G401.6 (cell line): ENCODE measurements around the gene STKLD1.

ENCODE experiments used
- FAIRE-seq: peaks from 2 replicates; lab custom pipeline; 2012; peaks lifted over from hg19 to GRCh38; lab: Jason Lieb, UNC

Gene STKLD1

DNA sequence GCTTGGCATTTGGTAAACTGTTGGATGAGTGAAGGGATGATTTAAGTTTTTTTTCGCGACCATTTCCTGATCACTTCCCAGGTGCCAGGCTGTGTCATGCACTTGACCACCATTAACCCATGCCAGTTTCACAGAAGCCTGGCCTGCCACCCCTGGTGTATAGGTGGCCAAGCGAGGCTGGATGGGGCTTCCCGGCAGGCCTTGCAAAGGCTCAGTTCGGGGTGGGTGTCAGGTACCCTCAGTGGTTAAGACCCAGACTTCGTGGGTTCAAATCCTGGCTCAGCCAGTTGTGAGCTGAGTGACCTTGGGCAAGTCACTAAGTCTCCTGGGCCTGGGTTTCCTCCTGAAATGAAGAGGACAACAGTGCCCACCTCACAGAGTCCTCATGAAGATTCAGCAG is 30.6 kb upstream of the STKLD1 start:
- FAIRE-seq = no peak

DNA sequence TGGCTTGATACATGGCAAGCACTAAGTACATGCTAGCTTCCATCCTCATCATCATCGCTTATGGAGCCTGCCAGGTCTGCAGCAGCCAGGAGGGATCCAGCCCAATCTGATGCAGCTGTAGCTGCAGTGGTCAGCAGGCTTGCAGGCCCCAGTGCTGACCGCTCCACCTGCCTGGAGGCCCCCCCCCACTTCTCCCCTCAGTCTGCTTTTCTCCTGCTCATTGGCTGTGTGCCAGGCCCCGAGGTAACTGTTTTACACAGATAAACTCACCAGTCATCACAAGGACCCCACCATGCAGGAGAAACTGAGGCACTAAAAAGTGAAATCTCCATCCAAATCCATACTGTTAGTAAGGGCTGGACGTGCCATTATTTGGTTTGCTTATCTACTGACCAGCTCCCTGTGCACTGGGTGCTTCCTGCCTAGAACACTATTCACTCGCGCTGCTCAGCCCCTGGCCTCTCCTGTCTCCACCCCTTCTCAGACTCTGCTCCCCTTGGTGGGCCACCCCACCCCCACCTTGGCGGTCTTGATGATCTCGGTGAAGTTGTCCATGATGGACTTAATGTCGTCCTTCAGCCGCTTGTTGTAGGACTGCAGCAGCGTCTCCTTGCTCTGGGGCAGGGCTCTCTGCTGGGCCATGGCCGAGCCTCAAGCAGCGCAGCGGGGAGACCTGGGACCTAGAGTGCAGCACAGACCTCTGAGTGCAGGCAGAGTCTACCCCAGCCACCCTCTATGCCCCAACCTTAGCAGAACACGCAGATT is 30.0 kb upstream of the STKLD1 start:
- FAIRE-seq = no peak

DNA sequence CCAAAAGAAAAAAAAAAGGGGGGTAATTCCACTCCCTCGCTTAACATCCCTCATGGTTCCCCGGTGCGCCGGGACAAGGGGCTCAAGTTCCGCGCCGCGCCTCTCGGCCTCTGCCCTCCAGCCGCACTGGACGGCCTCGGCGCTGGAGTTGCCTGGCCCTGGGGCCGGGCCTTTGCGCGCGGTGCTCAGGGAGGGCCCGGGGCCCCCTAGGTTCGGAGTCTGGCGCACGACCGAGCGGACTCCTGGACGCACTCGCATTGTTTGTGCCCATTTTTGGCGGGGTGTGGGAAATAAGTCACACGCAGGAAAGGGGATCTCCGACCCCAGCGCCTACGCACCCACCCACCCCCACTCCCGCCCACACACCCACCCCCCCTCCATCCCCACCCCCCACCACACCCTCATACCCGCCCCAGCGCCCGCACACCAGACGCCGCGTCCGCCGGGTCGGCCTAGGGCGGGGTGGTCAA is 28.6 kb upstream of the STKLD1 start:
- FAIRE-seq = no peak

DNA sequence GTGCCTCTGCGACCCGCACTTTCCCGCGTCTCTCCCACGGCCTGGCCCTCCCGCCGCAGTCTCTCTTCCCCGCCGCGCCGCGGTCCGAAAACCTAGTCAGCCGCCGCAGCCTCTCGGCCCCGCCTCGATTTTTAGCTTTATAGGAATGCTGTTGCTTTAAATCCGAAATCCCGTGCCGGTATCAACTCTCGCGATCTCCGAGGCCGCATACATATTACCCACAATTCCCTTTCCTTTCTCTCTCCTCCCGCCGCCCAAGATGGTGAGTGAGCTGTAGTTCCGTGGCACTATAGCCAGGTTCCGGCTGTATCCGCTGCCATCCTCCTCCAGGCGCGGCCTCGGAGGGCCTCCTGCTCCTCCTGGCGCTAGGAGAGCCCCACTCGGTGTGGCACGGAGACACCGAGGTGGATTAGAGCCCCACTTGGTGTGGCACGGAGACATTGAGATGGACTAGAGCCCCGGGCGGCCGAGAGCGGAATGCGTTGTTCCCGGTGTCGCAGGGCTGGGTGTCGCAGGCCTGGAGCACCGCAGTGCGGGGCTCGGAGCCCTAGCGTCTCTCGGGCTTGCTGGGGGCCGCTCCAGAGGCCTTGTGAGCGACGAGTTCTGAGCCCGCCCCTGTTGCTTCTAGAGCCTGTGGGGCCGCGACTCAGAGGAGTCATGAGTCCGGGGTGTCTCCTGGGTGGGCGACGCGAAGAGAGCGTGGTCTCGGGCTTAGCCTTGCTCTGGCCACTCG is 28.0 kb upstream of the STKLD1 start, which contains the start of the genes MED22 and RPL7A:
Gene MED22, minus strand, starts transcription at position 147 of the 733 bp plus-strand sequence. CDS start 1,469 bp downstream, outside the sequence.
Gene RPL7A, plus strand, starts transcription at position 234 of the 733 bp plus-strand sequence. Its CDS starts 26 bp downstream, at position 260.
- FAIRE-seq = peak; percentile 34

DNA sequence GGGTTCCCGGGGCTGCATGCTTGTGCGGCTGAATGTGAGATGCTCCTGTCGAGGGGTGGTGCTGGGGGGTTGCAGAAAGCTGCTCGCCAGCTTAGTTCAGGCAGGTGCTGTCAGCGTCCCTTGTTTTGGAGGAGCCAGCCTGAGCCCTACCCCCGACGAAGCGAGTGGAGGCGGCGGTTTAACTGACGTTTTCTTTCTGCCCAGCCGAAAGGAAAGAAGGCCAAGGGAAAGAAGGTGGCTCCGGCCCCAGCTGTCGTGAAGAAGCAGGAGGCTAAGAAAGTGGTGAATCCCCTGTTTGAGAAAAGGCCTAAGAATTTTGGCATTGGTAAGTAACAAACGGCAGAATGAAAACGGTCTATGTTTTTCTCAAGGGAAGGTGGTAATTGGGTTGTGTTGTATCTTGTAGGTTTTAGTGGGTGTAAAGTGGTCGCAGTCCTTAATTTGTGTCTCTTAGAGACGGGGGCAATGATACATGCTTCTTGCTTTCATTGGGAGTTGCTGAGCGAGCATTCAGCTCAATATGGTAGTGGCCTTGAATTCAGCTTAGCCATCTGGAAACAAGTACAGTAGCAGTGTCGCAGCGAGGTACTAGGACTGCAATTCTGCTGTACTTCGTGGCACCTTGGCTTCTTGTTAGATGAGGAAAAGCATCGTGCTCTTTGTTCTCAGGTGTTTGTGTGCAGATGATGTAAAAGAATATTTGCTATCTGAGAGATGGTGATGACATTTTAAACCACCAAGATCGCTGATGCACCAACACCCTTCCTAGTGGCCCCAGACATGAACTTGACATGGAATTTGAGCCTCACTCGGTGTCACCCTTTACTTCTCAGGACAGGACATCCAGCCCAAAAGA is 27.2 kb upstream of the STKLD1 start:
- no peak for FAIRE-seq

DNA sequence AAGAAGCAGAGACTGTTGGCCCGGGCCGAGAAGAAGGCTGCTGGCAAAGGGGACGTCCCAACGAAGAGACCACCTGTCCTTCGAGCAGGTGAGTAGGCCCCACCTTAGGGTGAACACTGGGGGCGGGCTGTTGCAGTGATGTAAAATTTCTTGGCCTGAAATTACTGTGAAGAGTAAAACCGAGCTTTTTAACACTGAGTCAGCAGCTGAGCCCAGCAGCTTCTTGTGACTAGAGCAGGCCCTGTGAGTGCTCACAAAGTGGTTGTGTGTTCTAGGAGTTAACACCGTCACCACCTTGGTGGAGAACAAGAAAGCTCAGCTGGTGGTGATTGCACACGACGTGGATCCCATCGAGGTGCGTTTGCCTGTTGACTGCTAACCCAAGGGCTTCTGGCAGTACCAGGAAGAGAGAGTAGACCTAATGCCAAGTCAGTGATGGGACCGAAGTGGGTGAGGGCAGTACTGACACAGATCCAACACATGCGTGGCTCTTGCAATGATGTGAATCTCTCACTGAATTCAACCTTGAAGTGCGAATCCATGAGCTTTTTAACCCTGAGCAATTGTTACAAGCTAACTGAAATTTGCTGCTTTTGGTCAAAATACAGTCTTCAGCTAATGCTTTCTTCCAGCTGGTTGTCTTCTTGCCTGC is 26.1 kb upstream of the STKLD1 start:
- no peak for FAIRE-seq

DNA sequence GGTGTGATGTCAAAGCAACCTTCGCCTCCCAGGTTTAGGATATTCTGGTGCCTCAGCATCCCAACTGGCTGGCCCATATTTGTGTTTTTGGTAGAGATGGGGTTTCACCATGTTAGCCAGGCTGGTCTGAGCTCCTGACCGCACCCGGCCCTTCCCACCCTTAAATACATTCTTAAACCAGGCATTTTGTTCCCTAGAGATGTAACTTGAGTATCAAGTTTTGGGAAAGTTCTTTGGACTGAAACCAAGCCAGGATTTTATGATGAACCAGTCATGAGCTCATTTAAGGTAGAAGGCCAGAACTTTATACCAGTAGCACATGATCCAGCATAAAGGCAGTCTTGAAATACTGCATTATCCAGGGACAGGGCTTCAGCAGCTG is 24.6 kb upstream of the STKLD1 start:
- no peak for FAIRE-seq

DNA sequence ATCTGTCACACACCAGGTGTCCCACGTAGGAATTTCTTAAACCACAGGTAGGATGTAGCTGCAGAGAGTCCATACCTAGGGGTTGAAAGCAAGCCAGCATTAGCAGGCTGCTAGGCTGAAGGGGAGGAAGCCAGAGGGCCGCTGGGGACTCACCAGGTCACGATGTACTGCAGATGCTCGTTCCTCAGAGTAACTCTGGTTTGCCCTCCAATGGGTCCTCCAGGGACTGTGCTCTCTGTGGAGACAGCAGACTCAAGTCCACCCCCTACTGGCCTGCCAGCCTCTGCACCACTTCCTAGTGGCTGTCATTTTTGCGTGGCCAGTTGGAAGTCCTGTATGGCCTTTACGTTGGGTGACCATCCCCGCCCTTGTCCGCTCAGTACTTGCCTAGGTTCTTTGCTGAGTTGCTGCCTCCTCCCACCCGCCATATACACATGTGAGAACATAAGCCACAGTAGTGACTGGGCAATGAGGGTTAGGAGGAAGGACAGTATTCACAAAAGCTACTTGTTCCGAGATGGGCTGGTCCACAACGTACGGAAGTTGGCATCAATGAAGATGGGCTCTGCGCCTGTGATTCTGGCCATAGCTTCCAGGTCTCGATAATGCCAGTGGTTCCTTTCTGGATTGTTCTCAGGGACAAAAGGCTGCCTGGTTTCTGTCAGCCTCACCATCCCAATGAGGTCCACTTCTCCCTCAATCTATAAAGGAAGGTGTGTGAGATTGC is 24.1 kb upstream of the STKLD1 start:
- peak; percentile 40 for FAIRE-seq

DNA sequence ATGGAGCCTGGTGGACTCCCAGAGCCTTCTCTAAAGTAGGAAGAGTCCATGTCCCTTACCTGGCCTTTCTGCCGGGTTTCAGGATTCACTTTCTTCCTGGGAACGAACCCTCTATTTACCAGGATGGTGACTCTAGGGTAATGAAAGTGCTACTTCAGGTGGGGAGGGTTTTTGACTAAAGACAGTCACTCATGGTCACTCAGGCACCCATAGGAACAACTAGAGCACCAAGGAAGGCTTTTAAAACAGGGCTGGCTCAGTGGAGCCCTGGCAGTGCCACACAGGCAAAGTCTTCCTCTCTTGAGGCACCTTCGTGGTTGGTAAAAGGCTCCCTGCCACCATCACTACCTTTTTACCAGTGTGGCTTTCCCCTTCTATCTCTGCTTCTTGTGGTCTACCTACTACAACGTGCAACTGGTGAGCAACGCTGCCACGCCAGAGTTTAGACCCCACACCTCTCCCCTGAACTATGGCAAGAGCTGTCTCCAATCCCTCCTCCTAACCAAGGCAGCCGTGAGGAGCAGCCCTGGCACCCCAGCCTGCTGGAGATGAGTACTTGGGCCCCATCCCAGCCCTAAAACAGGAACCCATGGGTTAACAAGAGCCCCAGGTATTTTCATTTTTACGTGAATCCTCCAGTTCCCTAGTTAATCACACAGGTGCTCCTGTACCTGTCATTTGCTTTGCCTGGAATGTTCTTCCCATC is 23.4 kb upstream of the STKLD1 start:
- no peak for FAIRE-seq

DNA sequence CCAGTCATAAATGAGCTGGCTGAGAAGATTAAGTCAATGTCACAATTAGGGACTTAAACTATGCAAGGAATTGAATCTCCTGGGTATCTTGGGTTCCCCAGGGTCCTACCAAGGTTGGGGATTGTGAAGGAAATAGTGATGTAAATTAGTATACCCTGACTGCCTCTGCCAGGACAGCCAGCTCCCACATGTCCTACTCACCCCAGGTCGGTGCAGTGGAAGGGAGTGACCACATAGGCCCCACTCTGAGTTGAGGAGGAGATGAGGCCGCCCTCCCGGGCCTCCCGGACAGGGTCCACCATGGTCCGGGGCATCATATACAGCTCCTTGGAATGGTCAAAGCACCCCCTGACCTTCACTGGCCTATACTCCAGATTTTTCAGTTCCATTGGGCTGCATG is 22.6 kb upstream of the STKLD1 start:
- FAIRE-seq = no peak

DNA sequence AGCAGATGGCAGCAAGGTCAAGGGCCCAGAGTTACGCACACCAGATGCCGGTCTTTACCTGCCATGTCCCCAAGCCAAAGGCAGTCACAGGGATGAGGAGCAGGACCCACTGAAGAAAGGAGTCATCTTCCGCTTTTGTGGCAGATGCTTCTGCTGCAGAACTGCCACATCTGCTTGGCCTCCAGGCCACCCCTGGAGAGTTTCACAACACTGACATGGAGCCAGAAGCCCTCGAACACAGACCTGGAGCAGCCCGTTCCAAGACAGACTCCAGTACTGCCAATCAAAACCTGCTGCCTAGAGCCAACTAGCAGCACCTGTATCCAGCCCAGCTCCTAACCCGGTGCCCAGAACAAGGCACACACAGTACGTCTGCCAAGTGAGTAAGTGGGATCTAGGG is 21.4 kb upstream of the STKLD1 start:
- FAIRE-seq = no peak

DNA sequence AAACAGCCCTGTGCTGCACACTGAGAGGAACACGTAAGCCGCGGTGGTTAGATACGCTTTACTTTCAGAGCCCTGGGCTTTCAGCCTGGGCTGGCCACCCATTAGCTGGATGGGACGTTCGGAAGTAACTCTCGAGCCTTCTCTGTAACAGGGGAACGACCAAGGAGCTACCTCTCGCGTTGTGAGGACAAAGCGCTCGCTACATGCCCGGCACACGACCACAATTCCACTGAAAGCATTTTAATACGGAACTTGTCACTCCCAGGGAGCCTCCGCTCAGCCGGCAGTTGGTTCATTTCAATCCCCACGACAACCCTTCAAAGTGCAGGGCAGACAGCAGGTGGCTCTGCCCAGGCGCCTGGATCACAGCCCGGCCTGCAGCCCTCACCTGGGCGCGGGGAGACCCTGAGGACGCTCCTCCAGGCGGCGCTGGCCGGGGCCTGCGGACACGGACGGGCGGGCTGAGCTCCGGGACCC is 20.2 kb upstream of the STKLD1 start:
- FAIRE-seq = peak; percentile 48

DNA sequence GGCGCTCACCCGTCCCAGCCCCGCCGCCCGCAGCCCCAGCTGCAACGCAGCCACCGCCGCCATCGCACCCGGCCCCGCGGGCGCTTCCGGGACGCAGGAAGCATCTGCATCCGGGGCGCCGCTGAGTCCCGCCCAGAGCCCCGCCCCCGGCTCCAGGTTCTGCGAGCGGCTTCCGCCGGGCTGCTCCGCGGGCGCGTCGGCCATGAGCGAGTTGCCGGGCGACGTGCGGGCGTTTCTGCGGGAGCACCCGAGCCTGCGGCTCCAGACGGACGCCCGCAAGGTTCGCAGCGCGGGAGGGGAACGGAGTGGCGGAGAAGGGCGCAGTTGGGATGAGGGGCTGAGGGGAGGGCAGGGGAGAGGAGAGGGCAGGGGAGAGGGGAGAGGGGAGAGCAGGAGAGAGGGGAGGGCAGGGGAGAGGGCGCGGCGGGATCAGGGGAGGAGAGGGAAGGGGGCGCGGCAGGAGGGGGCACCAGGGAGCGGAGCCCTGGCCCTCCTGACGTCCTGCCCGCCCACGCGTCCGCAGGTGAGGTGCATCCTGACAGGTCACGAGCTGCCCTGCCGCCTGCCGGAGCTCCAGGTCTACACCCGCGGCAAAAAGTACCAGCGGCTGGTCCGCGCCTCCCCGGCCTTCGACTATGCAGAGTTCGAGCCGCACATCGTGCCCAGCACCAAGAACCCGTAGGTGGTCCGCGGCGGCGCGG is 19.6 kb upstream of the STKLD1 start, which contains the start of the genes SURF1 and SURF2:
Gene SURF1, minus strand, starts transcription at position 97 of the 701 bp plus-strand sequence. Its CDS starts 34 bp downstream, at position 63.
Gene SURF2, plus strand, starts transcription at position 160 of the 701 bp plus-strand sequence. Its CDS starts 43 bp downstream, at position 203.
- FAIRE-seq = no peak

DNA sequence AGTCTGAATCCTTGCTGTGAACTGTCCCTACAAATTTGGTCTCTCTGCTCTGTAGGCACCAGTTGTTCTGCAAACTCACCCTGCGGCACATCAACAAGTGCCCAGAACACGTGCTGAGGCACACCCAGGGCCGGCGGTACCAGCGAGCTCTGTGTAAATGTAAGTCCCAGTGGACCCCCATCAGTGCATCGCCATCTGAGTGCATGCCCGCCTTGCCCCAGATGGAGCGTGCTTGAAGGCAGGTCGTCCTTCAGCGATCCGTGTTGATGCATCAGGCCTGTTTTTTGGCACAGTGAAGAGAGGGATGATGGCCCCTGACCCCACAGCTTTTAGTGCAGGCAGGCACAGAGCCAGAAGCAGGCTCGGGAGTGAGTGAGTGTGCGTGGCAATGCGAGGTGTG is 18.5 kb upstream of the STKLD1 start:
- no peak for FAIRE-seq

DNA sequence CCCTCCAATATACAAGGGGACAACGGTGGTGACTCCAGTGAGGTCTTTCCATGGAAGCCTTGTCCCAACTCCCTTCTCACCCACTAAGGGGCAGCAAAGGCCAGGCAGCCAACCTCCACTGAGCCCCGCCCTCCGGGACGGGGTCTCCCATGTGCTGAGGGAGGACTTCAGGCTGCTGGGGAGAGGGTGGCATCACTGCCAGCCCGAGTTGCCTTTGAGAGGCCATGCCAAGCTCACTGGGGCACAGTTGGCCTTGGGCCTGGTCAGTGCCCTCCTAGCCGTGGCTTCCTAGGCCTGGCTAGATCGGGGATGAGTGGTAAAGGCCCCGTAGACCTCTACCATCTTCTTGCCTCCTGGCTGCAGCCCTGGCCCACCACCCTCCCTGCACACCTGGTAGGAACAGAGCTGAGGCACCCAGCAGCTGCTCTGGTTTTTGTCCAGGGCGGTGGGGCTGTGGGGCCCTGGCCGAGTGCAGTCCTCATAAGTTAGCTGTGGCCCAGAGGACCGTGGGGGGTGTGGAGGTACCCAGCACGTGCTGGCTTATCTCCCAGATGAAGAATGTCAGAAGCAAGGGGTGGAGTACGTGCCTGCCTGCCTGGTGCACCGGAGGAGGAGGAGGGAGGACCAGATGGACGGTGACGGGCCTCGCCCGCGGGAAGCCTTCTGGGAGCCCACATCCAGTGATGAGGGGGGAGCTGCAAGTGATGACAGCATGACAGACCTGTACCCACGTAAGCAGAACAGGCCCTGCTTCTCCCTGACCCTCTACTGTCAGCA is 16.6 kb upstream of the STKLD1 start:
- FAIRE-seq = no peak

DNA sequence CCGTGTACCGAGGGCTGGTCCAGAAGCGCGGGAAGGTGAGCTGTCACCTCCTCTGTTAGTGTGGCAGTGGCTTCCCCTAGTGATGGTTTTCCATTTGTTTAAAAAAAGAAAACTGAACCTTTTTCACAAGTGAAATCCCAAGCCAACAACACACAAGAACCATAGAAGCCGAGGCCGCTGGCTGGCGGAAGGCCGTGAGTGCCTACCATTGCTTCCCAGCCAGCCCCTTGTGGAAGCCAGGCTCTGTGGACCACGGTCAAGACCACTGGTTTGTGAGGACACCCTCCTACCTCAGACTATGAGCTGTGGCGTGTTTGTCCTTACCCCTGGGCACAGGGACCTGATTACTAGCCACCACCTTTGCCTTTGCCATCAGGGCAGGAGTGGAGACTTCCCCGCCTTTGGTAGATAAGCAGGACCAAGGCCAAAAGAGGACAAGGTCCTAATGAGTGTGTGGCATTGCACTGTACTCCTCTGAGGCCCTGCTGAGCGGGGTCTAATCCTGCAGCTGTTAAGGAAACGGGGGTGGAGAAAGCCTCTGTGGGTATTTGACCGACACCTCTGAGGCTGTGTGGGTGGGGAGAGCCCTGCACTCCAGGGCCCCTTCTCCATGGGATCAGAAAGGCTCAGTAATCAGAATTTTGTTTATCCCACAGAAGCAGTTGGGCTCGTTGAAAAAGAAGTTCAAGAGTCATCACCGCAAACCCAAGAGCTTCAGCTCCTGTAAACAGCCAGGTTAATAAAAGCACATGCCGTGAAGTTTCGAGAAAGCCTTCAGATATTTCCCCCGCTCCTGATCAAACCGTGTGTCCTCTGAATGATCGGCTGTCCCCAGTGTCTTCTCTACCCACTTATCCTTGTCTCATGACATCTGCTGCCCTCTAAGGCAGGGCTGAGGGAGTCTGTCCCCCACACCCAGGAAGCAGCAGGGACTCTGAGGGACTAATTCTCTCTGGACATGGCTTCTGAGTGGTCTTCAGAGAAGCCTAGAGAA is 15.5 kb upstream of the STKLD1 start:
- no peak for FAIRE-seq

DNA sequence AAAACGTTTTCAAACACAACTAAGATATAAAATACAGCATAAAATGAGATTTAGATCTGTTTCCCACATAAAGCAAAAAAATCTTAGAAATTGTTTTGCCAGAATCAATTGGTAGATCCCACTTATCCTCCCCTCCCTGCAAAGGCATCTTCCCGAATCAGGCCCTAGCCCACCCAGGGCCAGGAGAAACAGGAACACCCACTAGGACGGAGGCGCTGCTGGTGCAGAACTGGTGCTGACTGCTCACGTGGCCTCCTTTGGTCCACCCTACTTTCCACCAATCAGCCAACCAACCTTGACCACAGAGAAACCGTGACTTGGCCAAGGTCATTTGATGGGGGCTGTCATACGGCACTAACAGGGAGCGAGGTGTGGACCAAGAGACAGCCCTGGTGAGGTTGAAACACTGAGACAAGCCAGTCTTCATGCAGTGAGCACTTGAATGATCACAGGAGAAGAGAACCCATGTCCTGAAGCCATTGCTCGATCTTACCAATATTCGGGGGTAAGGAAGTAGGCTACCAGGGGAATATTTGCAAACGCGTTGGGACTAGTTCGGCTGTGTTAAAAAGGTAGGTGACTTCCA is 14.6 kb upstream of the STKLD1 start:
- no peak for FAIRE-seq
